ENCODE results near the gene SPATA2L.

Gene SPATA2L, protein sequence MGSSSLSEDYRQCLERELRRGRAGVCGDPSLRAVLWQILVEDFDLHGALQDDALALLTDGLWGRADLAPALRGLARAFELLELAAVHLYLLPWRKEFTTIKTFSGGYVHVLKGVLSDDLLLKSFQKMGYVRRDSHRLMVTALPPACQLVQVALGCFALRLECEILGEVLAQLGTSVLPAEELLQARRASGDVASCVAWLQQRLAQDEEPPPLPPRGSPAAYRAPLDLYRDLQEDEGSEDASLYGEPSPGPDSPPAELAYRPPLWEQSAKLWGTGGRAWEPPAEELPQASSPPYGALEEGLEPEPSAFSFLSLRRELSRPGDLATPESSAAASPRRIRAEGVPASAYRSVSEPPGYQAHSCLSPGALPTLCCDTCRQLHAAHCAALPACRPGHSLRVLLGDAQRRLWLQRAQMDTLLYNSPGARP
- 11.4 to 16.5 reads per million in 2 experiments for total RNA-seq

DNA sequence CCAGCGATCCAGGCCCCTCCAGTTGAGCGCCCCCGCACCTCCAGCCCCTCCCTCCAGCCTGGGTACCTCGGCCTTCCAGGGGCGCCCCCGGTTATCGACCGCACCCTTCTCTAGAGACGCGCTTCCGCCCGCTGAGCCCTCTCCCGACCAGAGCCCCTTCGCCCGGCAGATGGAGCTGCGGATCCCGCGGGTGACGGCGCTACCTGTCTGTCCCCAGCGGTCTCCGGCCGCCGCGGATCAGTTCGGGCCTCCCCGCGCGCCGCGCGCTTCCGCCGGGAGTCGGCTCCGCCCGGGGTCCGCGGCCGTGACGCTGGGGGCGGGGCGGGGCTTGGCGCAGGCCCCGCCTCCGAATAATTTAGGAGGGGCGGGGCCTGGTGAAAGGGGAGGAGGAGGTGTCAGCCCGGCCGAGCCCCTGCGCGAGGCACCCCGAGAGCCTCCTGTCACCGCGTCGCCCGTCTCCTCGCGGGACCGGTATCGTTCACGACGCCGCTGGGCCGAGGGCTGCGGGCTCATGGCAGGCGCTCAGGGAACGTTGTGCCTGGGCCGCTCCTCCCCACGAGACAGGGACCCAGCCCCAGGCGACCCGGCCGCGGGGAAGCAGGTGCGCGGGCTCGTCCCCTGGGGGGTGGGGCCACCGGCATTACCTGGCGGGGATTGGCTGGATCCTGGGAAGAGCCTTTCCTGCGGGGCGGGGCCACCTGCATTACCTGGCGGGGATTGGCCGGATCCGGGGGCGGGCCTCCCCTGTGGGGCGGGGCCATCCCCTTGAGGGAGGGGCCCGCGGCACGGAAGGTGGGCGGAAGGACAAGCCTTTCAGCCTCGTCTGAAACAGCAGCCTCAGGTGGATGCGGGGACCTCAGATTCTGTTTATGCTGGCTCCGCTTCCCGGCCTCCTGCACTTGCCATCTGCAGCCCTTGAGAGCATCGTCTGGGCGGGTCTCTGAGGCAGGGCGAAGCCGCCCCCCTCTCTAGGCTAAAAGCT is at the start of gene SPATA2L:
Gene SPATA2L (minus strand): TSS at position 281 of the 982 bp plus-strand sequence. CDS start 473 bp downstream, outside the sequence.
- peak; percentile 97 for DNase-seq (ENCODE audit: low read depth)

DNA sequence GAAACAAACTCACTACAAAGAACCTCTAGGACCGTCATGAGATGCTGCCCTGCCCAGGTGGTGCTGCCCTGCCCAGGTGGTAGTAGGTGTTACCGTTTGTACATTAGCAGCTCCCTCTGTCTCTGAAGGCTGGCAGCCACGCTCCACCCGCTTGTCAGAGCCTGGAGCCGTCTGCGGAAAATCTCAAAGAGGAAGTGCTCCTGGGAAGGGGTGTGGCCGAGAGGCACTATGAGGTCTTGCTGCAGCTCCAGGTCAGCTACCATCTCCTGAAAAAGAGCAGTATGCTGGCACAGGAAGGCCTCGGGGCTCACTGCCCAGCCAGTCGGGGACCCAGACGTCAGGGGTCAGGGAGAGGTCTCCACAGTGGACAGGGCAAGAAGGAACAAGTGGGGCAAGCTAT is 48.1 kb upstream of the SPATA2L start:
- no peak for DNase-seq (ENCODE audit: low read depth)

DNA sequence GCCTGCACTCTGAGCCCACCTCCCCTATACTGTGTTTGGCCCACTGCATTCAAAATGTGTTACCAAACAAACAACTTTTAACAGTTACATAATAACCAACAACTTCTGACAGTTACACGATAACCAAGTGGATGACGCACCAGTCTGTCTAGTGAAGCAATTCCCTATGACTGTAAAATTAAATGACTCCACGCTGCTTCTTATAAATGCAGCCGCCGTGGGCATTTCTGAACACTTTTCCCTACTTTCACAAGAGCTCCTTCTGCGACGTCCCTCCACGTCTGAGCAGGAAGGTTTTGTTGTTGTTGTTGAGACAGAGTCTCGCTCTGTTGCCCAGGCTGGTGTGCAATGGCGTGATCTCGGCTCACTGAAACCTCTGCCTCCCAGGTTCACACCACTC is 47.4 kb upstream of the SPATA2L start:
- DNase-seq (ENCODE audit: low read depth): no peak

DNA sequence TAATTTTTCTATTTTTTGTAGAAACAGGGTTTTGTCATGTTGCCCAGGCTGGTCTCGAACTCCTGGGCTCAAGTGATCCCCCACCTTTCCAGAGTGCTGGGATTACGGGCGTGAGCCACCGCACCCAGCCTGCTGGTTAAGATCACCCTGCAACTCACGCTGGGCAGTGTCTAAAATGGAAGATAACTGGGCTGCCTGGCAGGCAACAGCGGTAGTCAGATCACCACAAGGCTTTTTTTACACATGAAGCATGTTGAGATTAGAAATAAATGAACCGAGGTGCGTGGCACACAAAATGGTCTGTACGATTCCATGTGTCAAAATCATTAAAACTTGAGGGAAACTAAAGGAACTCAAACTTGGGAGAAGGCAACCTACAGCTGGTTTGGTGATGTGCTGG is 46.6 kb upstream of the SPATA2L start:
- DNase-seq (ENCODE audit: low read depth): no peak

DNA sequence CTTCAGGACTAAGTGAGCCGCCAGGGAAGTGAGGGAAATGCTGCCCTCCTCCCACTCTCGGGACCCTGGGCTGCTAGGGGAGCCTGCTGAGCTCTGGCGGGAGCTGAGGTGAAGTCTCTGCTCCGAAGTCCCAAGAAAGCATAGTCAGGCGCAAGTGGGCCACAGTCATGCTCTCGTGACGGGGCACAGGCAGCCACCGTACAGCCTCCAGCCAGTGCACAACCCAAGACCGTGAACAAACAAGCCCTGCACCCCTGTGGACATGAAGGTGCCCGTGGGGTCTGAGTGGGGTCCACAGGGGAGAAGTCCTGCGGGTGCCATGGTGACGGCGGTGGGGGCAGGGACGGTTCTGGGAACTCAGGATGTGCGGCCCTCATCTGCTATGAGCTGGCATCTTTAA is 44.5 kb upstream of the SPATA2L start:
- DNase-seq (ENCODE audit: low read depth): no peak

DNA sequence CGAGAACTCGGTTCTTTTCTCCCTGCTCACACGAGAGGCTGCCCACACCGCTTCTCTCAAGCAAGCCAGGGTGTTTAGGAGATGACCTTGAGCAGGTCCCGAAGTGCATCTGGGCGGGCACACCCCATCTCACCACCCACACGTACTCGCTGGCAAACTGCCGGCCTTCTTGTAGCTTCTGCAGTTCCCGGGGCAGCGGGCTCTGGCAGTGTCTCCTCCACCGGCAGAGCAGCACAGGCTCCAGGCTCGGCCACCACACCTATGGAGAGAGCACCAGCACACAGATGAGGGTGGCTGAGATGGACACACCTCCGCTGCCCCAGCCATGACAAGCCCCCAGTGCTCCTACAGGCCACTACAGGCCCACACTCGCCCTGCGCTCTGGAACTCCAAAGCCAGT is 43.3 kb upstream of the SPATA2L start:
- no peak for DNase-seq (ENCODE audit: low read depth)

DNA sequence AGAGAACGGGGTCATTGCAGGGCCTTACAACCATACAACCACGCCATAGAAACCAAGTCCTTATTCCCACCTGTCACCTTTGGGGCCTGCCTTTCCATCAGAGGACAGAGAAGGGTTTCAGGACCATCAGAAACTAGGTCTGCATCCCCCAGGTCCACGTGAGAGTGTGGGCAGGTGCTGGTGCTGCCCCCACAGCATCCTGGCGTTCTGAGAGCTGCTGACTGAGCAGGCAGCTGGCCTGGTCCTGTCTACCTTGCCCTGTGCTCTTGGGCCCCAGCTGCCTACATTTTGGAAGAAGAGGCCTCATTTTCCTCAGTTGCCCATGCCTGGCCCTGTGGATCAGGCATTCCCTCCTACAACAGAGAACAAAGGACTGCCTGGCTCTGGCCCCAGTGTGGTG is 41.4 kb upstream of the SPATA2L start:
- no peak for DNase-seq (ENCODE audit: low read depth)

DNA sequence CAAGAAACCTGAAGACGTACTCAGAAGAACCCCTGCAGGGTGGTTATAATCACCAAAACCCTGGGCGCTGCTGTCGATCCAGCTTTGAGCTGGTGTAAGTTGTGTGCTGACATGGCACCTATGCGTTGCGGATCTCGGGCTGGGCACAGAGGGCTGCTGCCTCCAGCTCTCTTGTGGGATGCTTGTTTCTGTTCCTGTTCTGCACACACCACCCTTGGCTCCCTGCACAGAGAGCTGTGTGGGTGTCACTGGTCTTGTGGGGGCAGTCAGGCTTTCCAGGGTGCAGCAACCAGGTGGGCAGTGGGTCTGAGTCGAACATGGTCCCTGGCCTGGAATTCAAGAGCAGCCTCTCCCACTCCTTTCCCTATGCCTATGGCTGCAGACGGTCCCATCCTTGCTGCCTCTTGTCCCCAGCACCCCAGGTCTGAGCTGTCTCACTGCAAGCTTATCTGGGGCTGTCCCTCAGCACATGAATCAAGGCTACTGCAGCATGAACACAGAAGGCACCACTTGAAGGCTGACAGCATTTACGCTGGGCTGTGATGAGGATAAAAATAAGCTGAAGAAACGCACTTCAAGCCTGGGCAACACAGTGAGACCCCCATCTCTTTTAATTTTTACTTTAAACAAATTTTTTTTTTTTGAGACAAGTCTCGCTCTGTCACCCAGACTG is 40.0 kb upstream of the SPATA2L start:
- DNase-seq (ENCODE audit: low read depth): no peak

DNA sequence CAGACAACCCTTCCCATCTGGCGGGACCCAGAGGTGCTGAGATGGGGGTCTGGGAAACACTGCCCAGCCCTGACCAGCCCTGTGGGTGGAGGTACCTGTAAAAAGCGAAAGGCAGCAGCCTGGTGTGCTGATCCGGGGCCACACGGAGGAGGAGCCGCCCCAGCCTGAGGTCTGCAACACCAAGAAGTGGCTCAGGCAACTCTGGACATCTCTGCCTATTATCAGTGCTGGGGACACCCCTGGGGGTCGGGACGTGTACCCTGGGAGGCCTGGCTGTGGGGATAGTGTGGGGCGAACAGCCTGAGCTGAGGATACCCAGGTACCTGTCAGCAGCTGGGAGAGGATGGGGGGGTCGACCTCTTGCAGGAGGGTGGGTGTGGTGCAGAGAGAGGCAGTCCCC is 37.9 kb upstream of the SPATA2L start:
- no peak for DNase-seq (ENCODE audit: low read depth)

DNA sequence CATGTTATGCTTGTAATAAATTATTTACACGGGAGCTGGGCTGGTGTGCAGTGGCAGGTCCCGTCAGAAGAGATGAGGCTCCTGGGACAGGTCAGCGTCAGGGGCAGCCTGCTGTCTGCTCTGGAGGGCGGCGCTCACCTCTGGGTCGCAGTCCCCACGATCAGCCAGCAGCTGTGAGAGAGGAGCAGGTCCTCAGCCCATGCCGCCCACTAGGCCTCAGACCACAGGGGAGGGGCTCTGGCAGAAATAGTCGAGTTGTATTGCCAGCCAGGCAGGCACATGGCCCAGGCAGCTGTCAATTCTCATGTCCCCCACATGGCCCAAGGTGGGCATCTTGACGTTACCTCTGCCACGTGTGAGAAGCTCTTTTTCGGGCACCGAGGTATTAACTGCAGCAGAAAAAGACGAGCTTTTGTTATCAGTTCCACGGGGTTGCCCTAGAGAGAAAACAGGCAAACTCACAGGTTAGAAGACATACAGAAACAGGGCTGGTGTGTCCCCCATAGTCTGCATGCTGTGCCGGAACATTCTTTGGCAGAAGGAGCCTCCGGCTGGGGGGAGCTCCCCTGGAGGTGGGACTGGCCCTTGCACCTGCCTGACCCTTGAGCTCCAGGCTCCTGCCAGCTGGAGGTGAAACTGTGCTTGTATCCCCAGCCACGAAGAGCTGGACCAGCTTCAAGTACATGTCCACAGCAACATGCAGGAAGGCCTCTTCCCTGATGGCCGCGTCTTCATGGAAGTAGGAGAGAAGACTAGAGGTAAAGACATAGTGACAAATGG is 37.2 kb upstream of the SPATA2L start:
- DNase-seq (ENCODE audit: low read depth): no peak

DNA sequence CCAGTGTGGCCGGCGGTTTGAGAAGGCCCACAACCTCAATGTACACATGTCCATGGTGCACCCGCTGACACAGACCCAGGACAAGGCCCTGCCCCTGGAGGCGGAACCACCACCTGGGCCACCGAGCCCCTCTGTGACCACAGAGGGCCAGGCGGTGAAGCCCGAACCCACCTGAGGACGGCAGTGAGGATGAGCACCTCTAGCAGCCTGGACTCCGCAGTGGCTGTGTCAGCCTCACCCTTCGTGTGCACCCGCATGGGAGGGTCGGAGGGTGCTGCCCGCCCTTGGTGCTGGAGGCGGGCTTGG is 36.5 kb upstream of the SPATA2L start:
- no peak for DNase-seq (ENCODE audit: low read depth)

DNA sequence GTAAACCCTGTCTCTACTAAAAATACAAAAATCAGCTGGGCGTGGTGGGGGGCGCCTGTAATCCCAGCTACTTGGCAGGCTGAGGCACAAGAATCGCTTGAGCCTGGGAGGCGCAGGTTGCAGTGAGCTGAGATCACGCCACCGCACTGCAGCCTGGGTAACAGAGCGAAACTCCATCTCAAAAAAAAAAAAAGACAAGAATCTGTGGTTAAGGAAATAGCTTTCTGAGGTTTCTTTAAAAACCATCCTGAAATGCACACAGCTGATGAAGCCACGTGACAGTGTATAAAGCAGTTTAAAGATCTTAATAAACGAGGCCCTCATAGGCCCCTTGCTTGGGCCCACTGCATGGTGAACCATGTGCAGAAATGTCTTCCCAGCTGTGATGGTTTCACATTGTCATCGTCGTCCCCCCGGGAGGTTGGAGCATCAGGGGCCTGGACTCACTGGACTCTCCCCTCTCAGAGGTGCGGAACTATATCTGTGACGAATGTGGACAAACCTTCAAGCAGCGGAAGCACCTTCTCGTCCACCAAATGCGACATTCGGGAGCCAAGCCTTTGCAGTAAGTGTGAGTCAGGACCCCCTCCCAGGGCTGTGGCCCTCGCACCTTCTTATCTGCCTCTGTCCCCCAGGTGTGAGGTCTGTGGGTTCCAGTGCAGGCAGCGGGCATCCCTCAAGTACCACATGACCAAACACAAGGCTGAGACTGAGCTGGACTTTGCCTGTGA is 36.0 kb upstream of the SPATA2L start:
- peak; percentile 39 for DNase-seq (ENCODE audit: low read depth)

DNA sequence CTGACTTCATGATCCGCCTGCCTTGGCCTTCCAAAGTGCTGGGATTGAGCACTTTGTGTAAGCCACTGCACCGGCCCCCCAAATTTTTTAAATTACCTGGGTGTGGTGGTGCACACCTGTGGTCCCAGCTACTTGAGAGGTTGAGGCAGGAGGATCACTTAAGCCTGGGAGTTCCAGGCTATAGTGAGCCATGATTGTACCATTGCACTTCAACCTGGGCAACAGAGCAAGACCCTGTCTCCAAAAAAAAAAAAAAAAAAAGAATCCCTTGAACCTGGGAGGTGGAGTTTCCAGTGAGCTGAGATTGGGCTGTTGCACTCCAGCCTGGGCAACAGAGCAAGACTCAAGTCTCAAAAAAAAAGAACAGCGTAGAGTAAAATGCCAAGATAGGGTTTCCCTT is 35.0 kb upstream of the SPATA2L start:
- no peak for DNase-seq (ENCODE audit: low read depth)

DNA sequence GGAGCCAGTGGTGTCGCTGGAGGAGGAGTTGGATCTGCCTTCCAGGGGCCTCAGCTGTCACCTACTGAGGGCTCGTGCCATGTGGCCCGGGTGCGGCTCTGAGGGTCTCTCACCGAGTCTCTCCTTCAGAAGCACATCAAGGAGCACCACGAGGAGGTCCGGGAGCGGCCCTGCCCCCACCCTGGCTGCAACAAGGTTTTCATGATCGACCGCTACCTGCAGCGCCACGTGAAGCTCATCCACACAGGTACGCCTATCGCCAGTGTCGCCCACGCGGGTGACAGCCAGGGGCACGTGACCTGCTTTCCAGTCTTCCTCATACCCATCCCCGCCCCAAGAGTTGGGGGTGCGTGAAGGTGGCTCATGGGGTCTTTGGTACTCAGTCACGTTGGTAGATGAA is 32.3 kb upstream of the SPATA2L start:
- DNase-seq (ENCODE audit: low read depth): no peak

DNA sequence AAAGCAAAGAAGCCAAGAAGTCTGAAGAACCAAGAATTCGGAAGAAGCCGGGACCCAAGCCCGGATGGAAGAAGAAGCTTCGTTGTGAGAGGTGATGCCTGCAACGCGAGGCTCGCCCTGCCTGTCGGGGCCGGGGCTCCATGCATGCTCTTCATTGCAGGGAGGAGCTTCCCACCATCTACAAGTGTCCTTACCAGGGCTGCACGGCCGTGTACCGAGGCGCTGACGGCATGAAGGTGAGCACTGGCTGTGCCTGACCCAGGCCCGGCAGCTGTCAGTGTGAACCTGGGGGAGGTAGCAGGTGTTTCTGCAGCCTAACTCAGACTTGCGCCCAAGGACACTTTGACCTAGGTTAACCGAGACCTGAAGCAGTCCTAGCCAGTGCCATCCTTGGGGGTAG is 31.8 kb upstream of the SPATA2L start:
- no peak for DNase-seq (ENCODE audit: low read depth)

DNA sequence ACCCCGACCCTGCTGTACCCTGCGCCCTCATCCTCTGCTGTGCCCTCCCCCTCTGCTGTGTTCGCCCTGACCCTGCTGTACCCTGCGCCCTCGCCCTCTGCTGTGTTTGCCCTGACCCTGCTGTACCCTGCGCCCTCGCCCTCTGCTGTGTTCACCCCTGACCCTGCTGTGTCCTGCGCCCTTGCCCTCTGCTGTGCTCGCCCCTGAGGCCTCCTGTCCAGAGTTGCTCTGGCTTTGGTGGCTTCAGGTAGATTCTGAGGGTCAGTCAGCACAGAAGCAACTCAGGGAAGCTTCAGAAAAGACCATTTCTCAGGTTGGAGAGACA is 31.4 kb upstream of the SPATA2L start:
- DNase-seq (ENCODE audit: low read depth): no peak

DNA sequence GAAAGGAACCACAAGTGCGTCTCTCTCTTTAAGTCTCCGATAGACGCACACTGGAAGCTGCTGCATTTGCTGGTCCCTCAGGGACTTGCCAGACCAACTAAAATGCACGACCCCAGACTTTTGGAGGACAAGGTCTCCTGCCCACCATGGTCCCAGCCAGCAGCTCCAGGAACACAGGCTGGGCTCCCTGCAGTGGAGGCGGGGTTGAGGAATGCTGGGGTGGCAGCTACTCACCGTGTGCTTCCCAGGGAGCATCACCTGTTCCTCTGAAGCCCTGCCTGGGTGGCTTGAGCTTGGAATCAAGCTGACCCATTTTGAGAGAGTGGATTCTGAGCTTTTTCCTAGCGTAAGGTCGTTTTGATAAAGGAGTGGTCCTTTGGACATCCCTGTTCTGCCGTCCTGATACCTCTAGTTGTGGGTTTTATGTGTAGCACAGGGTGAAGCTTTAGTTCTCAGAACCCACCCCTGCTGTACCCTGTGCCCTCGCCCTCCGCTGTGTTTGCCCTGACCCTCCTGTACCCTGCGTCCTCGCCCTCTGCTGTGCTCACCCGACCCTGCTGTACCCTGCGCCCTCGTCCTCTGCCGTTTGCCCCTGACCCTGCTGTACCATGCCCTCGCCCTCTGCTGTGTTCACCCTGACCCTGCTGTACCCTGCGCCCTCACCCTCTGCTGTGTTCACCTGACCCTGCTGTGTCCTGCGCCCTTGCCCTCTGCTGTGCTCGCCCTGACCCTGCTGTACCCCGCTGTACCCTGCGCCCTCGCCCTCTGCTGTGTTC is 30.8 kb upstream of the SPATA2L start:
- no peak for DNase-seq (ENCODE audit: low read depth)

DNA sequence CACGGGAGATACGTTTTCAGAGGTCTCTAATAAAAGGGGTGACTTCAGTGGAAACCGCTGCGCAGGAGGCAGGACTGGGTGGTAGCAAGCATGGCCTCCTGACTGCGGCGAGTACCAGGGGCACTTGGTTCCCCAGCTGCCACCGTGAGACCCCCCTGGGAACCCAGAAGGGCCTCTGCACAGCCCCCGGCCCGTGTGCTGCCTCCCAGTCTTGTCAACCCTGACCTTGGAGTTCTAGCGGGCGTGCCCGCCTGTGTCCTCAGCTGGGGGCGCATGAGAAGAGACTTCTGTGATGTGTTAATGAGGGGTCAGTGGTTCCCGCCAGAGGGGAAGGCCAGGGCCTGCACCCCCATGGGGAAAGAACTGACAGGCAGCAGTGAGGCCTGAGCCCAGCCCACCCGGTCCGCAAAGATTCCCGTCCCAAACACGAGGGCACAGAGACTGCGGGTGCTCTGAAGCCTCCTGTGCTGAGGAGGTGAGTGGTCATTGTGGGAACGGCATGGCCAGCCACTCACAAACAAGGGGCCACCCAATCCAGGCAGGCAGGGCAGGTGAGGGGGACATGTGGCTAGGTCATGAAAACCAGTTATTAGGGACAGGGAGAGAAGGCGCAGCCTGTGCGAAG is 29.2 kb upstream of the SPATA2L start:
- no peak for DNase-seq (ENCODE audit: low read depth)

DNA sequence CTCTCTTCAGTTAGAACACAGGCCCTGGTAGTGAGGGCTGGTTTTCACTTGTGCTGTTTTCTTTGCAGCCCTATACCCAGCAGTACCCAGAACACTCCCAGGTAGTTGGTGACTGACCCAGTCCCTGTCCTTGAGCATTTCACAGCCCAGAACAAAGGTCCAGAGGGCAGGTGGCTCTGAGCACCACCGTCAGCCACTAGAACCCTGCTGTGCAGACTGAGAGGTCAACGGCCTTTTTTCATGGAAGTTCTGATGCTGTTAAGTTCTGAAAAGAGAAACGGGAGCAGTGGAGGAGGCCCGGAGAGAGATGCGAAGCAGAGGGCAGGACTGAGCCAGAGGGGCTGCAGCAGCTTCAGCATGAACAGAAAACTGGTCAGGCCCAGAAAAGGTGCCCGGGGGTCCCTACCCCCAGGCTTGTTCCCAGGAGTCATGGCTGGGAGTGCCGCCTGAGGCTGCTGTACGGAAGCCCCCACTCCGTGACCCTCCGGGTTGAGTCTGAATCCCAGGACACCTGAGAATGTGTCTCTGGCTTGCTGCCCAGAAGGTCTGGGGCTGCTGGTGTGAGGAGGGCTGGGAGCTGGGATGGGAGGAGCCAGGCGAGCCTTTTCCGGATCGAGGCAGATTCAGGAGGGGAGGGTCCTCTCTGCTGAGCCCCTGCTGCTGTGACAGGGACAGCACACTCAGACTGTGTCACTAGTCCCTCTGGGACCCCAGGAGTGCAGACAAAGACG is 28.5 kb upstream of the SPATA2L start:
- DNase-seq (ENCODE audit: low read depth): no peak

Data from T follicular helper cell (primary cell).